Measurements from ENCODE around the gene ZNF135.

Gene ZNF135

DNA sequence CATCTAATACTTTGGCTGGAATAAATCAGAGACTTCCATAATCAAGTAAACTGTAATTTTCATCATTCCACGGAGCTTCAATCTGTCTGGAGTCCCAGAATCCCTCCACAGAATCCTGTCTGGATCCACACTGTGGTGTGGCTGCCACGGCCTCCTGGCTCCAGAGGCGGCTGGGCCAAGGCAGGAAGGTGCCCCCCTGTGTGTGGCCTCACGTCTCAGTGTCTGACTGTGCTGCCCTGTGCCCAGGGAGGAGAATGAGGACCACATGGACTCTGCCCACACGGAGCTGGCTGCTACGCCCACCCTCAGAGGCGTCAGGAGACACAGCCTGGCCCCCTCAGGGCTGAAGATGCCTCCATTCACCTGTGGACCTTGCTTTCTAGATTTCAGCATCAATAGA, 12.2 kb upstream of the ZNF135 start:
- DNase-seq (ENCODE audit: low read depth), result no peak

DNA sequence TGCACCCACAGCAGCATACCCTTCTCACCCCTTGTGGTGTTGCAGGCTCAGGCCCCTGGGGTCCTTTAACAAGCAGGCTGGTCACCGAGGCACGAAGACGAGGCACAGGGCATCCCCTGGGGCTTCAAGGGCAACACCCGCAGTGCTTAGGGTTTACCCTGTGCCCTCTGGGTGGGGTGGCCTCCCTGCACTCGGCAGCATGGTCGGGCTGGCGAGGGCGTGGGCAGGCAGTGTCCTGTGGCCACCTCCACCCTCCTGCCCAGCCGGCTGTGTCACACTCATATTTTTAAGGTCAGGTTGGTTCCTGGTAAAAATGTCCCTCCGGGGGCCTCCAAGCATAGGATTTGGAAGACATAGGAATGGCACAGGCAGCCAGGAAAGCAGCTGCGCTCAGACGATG, 11.4 kb upstream of the ZNF135 start:
- DNase-seq (ENCODE audit: low read depth), result no peak

DNA sequence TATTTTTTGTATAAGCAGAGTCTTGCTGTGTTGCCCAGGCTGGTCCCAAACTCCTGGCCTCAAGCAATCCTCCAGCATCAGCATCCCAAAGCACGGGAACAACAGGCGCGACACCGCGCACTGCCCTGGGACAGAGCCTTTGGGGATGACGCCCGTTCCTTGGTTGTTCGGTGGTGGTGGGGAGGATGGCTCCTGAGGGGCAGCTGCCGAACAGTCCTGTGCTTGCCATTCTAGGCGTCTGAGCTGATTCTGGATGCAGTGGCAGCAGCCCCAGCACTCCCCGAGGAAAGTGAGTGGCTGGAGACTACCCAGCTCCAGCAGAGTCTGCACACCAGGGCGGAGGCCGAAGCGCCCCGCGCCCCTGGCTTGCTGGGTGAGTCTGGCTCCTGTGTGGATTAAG, 6.8 kb upstream of the ZNF135 start:
- DNase-seq (ENCODE audit: low read depth), result no peak

DNA sequence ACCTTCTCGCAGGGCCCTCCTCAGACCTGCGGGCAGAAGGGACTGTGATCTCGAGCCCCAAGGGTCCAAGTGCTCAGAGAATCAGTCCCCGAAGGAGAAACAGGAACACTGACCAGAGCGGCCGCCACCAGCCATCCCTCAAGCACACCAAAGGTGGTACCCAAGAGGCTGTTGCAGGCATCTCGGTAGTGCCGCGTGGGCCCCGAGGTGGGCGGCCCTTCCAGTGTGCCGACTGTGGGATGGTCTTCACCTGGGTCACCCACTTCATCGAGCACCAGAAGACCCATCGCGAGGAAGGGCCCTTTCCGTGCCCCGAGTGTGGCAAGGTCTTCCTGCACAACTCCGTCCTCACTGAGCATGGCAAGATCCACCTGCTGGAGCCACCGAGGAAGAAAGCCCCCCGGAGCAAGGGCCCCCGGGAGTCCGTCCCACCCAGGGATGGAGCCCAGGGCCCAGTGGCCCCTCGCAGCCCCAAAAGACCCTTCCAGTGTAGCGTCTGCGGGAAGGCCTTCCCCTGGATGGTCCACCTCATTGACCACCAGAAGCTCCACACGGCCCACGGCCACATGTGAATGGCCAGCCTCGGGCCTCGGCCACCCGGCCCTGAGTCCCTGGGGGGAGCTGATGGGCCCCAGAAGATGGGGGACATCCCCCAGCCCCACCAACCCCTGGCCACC, 5.5 kb upstream of the ZNF135 start:
- no peak for DNase-seq (ENCODE audit: low read depth)

DNA sequence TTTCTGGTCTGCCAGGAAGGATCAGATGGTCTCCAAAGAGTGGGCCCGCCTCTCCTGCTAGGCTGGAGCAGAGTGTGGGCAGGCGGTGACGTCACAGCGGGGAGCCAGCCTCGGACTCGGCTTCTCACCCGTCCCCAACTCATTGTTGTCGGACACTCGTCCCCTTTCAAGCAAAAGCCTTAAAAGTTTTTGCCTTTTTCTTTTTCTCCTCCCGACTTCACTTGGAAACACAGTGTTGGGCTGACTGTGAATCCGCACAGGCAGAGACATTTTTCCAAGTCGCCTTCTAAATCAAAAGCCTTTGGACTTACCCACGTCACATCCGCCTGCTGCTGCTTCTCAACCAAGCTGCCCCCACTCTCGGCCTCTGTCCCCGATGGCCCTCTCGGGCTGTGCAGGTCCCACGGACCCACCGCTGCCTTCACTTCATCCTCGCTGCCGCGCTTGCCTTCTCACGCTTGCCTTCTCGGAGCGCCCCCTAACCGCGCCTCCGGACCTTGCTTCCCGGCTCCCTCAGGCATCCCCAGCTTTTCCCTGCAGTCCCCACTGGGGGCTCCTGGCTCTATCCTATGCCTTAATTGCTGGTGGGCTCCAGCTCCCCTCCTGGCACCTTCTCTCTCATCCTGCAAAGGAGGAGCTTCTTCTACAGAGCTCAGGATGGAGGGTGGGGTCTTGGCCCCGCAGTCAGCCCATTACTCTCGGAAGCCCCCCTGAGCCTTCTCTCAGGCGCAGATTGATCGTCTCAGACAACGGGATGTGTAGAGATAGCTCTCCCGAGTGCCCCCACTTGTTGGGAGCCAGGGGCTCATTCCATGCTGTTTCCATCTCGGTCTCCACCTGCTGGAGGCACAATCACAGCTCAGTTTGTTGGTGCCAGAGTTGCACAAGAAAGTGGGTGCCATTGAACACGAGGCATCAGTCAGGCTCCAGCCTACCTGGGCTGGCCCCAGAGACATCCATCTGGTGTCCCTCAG, 3.9 kb upstream of the ZNF135 start:
- DNase-seq (ENCODE audit: low read depth), result no peak

DNA sequence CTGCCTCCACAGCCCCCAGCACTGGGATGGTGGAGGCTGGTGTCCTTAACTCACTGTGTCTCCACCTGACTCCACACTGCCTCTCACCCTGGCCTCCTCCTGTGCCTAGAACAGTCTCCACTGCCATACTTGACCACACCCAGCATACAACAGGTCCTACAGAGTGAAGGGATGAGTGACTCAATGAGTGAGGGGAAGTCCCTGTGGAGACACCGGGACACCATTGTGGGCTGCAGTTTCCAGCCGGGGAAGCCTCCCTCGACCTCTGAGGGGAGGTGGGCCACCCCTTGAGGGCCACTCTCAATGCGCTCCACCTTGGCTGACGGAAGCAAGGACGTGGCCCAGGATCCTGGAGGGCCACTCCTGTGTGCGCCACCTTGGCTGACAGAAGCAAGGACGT, 2.8 kb upstream of the ZNF135 start:
- no peak for DNase-seq (ENCODE audit: low read depth)

DNA sequence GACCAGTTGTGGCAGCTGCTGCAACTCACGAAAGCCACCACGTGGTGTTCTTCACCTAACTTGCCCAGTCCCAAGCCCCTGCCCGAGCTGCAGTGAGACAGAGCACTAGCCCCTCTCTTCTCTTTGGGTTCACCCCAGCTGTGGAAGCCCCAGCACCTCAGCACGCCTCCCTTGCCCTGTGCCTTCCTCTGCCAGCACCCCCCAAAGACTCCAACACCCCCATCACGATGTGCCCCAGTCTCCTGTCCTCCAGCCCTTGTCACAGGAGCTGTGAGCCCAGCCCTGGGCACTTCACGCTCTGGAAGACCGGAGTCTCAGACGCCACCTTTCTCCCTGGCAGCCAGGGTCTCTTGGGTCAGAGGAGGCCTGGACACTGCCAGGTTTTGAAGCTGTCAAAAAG, 2.2 kb upstream of the ZNF135 start:
- no peak for DNase-seq (ENCODE audit: low read depth)

DNA sequence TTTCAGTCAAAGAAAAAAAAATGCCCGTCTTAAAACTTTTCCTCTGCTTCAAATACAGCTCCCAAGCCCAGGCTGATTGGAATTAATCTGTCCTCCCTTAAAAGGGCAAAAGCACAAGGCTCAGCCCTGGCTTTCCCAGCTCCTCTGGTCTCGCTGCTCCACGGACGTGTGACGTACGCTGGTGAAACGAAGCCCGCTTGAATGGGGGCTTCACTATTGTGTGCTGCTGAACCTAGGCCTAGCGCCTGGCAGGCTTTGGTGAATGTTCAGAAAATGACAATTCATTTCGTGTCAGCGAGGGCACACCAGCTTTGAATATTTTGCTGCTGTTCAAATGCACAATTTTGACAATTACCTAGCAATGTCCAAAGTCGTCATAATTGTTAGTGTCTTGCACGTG, 615 bp upstream of the ZNF135 start:
- DNase-seq (ENCODE audit: low read depth), result no peak

DNA sequence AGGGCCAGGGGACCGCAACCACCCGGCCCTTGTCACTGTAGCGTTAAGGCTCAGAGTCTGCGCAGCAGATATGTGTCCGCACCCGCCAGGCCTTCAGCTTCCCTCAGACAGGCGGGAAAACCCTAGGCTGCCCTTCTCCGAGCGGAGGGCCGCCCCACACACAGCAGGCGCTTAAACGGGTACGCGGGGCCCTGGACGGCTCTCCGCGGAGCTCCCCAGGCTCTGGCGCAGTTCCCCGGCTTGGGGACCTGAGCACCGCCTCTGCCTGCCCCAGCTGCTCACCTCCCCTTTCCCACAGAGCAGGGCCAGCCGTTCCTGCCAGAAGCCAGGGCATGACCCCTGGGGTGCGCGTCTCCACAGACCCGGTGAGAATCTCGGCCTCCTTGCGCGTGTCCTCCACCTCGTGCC, 593 bp downstream of the ZNF135 start:
- no peak for DNase-seq (ENCODE audit: low read depth)

DNA sequence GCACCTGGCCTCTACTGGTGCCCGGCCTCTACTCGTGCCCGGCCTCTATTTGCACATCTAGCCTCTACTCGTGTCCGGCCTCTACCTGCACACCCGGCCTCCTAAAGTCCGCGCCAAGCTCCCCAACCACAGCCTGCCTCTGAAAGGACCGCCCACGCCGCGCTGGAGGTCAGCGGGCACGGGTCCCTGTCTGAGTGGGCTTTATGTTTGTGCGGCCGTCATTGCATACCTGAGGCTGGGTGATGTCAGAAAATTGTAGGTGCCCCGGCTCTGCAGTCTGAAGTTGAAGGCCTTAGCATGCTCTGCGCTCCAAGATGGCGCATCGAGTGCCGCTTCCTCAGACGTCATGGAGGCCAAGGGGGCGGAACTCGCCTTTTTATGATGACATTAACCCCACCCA, 1.1 kb downstream of the ZNF135 start:
- DNase-seq (ENCODE audit: low read depth), result no peak

DNA sequence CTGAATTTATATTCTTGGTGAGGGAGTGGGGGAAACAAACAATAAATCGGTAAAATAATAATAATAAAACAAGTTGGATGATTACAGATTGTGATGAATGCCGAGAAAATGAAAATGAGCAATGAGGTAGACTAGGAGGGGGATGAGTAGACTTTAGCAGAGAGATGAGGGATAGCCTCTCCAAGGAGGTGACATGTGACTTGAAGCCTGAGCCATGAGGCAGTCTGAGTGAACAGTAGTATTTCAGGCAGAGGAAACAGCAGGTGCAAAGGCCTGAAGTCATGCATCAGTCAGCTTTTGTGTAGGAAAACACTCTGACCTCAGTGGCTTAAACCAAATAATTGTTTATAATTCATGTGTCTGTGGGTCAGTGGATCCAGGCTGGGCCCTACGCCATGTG, 4.6 kb downstream of the ZNF135 start:
- no peak for DNase-seq (ENCODE audit: low read depth)

DNA sequence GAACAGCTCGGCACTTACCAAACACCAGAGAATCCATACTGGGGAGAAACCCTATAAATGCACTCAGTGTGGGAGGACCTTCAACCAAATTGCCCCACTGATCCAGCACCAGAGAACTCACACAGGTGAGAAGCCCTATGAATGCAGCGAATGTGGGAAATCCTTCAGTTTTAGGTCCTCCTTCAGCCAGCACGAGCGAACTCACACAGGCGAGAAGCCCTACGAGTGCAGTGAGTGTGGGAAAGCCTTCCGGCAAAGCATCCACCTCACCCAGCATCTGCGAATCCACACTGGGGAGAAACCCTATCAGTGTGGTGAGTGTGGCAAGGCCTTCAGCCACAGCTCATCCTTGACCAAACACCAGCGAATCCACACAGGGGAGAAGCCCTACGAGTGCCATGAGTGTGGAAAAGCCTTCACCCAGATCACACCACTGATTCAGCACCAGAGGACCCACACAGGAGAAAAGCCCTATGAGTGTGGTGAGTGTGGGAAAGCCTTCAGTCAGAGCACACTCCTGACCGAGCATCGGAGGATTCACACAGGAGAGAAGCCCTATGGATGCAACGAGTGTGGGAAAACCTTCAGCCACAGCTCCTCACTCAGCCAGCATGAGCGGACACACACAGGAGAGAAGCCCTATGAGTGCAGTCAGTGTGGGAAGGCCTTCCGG, 8.3 kb downstream of the ZNF135 start:
- no peak for DNase-seq (ENCODE audit: low read depth)

DNA sequence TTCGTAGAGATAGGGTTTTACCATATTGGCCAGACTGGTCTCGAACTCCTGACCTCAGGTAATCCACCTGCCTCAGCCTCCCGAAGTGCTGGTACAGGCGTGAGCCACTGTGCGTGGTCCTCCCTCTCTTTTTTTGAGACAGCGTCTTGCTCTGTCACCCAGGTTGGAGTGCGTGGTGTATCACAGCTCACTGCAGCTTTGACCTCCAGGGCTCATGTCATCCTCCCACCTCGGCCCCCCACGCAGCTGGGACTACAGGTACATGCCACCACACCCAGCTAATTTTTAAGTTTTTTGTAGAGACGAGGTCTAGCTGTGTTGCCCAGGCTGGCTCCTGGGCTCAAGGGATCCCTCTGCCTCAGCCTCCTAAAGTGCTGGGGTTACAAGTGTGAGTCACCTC, 20.7 kb downstream of the ZNF135 start:
- no peak for DNase-seq (ENCODE audit: low read depth)

DNA sequence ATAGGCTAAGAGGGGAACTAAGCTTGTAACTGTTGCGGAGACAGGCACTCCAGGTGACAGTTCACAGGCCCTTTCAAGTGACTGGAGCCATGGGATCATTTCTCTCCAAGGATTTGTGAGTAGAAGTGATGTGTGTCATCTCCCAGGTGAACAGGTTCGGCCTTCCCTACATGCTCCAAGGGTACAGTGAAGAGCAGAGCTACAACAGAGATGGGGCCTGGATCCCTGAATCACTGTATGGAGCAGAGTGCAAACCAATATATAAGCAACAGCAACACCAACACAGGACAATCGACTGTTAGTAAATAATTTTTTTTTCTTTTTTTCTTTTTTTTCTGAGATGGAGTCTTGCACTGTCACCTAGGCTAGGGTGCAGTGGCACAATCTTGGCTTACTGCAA, 23.9 kb downstream of the ZNF135 start:
- DNase-seq (ENCODE audit: low read depth), result no peak

DNA sequence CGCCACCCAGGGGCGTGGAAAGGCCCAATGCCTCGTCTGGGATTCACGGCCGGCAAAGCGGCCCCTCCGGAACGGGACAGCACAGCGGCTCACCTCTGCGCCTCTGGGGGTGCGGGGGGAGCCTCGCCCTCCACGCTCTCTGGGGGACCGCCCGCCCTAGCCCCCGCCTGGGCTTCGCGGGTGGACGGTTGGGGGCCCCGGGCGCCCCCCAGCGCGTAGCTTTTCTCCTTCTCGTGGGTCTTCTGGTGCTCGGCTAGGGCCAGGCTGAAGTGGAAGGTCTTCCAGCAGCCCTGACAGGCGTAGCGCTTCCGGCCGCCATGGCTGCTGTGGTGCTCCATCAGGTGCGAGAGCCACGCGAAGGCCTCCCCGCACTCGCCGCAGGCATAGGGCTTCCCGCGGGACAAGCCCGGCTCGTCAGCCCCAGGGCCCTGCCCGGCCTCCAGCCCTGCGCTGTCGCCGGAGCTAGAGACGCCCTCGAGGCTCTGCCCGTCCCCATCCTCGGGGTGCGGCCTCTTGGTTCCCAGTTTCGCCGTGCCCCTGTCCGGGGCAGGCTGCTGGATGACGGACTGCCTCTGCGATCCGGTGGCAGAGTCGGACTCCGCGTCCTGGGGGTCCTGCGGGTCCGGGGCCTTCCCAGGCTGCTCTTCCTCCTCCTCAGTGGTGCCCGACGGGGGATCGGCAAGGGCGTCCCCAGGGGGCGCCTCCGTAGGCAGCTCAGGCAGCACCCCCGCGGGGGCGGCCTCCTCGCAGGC, 25.7 kb downstream of the ZNF135 start:
- no peak for DNase-seq (ENCODE audit: low read depth)

DNA sequence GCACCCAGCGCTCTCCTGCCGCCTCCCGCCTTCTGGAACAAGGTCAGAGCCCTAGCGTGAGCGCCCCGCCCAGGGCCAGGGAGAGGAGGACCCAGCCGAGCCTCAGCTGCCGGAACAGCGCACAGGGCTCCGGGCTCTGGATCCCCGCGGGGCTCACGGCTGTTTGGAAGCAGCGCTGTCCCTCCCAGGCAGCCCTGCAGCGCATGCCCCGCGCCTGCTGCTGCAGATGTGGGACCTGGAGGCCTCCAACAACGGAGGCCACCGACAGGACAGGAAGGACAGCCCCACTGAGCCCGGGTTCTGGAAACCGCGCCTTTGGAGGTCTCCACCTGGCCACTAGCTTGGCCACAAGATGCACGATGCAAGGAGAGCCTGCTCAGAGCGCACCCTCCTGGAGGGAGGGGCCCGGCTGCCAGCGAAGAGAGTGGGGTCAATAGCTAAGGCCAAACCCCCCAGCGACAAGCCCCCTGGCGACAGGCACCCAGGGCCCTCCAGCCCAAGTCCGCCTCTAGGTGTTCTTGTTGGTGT, 26.3 kb downstream of the ZNF135 start:
- no peak for DNase-seq (ENCODE audit: low read depth)

DNA sequence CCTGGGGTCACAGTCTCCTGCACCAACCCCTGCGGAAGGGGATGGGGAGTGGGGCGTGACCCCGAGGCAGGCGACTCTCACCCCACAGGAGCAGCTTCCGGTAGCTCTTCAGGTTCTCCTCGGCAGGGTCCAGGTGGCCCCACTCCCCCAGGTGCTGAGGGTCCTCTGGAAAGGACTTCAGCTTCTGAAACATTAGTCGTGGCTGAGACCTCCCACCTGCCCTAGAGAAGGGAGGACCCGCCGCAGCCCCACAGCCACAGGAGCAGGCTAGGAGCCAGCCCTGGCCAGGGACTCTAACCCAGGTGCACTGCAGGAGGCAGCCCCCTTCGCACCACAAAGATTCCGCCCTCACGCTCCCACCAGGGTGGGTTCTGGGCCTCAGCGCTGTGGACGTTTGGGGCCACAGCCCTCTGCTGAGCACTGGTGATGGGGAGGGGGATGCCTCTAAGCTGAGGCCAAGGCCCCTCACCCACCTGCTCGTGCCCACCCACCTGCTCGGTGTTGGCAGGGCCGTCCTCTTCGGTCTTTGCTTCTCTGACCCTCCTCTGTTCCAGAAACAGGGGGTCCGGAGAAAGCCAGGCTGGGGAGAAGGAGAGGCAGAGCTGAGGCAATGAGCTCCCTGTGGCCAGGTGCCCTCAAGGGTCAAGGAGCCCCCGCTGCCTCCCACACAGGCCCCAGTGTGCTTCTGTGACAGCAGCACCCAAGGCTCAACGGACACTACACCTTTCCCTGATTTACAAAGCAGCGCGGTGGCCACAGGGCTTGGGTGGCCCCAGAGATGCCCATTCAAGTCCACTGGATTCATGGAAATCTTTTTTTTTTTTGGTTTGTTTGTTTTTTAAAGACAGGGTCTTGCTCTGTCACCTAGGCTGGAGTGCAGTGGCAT, 28.0 kb downstream of the ZNF135 start:
- no peak for DNase-seq (ENCODE audit: low read depth)

DNA sequence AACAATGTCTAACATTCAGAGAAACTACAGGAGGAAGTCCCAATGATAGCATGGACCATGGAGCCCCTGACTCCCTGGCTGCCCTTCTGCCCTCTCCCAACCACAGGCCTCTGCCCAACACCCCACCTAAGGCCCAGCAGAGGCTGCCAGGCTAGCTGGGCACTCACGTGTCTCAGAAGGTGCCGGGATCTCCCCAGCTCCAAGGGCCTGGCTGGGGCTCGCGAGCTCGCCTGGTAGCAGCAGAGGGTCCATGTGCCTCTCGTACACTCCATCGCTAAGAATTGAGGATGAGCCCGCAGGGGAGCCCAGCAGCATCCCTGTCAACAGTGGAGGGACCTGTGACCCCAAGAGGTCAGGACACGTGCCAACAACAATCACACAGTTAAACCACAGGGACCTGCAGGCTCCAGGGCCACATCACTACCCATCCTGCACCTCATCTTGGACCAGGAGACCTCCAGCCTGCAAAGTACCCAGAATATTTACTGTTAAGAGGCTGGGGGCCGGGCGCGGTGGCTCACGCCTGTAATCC, 29.5 kb downstream of the ZNF135 start:
- no peak for DNase-seq (ENCODE audit: low read depth)

DNA sequence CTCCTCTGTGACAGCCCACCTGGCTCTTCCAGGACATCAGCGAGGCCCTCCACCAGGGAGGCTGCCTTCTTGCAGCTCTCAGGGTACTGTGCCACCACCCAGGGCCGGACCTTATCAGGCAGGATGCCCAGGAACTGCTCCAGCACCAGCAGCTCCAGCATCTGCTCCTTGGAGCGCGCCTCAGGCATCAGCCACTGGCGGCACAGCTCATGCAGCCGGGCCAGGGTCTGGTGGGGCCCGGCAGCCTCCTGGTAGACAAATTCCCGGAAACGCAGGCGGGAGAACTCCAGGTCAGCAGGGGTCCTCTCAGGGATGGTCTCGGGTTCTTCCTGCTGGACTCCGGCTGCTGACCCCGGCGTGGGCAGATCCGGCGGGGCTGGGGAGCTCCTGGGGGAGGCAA, 30.8 kb downstream of the ZNF135 start:
- DNase-seq (ENCODE audit: low read depth), result no peak

DNA sequence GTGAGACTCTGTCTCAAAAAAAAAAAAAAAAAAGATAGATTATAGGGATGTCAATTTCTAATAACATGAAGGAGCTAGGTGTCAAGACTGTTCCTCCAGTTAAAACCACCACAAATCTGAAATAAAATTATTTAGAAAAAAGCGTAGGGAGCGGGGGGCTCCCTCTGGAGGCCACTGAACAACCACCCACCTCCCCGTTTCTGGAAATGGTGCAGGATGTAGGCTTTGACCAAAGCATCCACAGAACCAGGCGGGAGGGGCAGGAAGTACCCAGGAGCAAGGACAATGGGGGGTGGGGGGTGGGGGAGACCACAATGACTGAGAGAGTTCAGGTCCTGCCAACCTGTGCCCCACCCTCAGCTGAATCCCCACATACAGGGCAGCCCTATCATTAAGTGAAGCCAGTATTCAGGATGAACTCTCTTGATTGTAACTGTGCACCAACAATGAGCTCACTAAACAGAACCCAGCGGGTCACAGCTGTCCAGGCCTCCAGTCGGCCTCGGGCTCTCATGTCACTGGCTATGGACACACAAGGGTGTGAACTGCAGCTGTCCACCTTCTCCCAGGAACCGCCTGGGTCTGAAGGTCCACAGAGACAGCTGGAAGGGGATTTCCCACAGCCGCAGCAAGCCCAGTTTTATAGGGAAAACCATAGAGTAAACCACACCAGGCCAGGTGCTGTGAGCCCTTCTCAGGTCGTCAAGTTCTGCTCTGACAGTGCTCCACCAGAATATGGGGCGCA, 32.3 kb downstream of the ZNF135 start:
- DNase-seq (ENCODE audit: low read depth), result no peak

All from T follicular helper cell (primary cell).